ENCODE results near the gene URGCP.

DNA sequence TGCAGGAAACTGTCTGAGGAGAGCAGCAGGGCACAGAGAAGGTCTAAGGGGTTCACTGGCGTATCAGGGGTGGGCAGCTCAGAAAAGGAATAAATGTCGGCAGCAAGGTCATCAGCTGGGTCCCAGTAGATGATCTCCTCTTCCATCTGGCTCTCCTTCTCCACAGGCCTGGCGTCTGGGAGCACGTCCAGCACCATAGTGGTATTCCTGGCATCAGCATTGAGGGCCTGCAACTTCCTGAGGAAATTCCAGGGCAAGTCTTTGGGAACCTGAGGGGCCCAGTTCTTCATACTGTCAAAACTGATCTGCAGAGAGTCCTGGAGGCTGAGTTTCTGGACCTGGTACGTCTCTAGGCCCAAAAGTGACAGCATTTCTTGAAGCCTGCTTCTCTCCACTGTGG lies 27.5 kb downstream of the URGCP start:
- TF ChIP-seq, protein P1, sequence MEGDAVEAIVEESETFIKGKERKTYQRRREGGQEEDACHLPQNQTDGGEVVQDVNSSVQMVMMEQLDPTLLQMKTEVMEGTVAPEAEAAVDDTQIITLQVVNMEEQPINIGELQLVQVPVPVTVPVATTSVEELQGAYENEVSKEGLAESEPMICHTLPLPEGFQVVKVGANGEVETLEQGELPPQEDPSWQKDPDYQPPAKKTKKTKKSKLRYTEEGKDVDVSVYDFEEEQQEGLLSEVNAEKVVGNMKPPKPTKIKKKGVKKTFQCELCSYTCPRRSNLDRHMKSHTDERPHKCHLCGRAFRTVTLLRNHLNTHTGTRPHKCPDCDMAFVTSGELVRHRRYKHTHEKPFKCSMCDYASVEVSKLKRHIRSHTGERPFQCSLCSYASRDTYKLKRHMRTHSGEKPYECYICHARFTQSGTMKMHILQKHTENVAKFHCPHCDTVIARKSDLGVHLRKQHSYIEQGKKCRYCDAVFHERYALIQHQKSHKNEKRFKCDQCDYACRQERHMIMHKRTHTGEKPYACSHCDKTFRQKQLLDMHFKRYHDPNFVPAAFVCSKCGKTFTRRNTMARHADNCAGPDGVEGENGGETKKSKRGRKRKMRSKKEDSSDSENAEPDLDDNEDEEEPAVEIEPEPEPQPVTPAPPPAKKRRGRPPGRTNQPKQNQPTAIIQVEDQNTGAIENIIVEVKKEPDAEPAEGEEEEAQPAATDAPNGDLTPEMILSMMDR (IDR thresholded peaks at IDR 0.05), result no peak
- TF ChIP-seq POLR2AphosphoS5 (IDR thresholded peaks at IDR 0.05; ENCODE audit: insufficient read depth in 1 of 2, low read depth in 1 of 2) (no peak), POLR2A (IDR thresholded peaks at IDR 0.05) (no peak)
